M059J (cell line): ENCODE measurements around the gene AQP9. TPM values are rescaled to one million over a fixed set of nuclear protein-coding genes. Genes with fewer than 3 reads are reported as not detected.

Experiments
- DNase-seq: peaks from one replicate; pipeline ENCODE4 v3.0.0-alpha.2; 2012; ENCODE audit warnings: low read depth
- total RNA-seq: library from RNA; depleted of rRNA; stranded (reverse); fragments of >200 nt; shearing (Covaris generic); gene quantifications from 2 replicates; pipeline ENCODE4 v1.2.3, GENCODE V29; 2014

Gene AQP9
- total RNA-seq, 1 experiment from 2014 or later: not detected

DNA sequence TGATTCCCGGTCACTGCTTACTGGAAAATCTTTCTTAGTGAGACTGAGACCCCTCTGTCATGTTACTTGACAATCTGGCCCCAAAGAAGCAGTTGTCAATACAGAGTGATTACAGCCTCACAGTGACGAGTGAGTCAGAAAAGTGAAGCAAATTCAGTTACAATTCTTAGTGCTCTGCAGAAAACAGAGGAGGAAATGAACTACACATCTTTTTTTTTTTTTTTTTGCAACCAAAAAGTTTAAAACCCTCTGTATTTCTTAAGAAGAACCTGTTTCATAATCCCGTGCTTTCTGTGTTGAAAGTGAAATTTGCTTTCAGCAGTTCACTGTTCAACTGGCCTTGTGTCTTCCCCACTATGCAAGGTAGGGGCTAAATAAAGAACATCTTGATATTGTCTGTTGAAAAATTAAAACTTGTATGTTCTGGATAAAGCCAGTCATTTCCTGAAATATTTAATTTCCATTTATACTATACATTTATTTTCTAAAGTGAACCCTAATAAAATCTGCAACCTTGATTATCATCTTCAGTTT lies 1.9 kb downstream of the AQP9 start:
- DNase-seq: no peak

DNA sequence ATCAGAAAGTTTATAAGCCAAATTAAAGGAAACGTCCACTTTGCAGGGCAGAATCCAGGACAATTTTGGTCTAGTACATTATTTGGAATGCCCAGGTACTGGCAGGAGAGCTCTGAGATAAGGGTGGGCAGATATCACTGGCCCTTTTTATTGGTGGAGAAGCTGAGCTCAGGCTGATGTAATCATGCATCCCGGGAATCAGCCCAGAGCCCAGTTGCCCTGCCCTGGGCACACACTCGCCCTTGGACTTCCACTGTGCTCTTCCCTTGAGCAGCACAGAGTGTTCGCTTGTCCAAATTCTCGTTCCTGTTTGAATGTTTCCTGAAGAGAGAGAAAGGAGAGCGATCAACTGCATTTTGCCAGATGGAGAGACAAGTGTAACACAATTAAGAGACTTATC lies 3.7 kb downstream of the AQP9 start:
- no peak for DNase-seq

DNA sequence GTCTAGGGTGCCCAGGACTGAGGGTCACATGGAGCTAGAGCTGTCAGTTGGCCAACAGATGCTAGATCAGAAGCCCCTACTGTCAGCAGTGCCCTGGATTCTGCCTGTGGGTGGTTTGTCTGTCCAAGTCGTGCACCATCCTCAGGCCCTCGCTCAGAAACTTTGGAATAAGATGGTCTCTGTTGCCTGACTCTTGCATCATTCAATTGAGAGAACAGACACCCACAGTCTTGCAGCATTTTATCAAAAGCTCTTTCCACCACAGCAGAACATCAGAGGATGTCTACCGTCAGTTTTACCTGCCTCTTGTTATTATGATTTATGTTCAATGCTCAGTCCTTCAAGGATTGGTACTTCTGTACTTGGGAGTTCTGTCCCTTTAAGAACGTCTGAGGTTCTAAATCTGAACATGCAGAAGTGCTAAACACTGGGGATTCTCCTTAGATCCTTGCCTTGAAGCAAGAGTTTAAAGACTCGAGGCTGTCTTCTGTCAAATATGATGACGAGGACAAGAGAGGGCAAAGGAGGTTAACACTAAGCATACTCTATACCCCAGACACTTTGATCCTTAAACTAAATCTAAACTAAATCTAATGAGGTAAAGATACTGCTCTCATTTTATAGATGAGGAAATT lies 4.8 kb downstream of the AQP9 start:
- no peak for DNase-seq

DNA sequence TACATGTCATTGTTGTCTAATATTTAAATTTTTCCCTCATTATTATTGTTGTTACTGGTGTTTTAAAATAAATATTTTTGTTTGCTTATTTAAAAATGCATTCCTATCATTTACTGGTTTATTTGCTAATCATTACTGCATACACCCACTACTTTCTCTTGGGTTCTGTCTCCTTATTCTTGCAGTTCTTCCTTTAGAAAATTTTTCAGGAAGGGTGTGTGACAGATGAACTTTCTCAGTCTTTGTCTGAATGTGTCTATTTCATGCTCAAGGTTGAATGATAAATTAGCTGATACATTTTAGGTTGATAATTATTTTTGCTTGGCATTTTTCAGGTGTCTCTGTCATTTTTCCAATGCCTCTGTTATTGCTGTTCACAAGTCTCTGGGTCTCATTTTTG lies 7.4 kb downstream of the AQP9 start:
- no peak for DNase-seq

DNA sequence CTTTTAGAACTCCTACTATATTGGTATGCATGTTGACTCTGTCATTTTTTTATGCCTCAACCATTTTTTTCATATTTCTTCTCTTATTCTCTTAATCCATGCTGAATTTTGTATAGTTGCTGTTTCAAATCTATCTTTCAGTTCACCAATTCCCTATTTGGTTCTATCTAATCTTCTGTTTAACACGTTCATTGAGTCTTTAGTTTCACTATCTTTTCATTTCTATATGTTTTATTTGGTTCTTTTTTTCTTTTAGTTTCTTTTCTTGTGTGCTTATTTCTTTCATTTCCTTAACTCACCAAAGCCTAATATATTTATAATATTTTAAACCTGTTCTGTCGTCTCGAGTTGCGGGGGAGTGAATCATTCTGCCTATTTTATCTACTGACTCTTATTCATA lies 8.0 kb downstream of the AQP9 start:
- no peak for DNase-seq

DNA sequence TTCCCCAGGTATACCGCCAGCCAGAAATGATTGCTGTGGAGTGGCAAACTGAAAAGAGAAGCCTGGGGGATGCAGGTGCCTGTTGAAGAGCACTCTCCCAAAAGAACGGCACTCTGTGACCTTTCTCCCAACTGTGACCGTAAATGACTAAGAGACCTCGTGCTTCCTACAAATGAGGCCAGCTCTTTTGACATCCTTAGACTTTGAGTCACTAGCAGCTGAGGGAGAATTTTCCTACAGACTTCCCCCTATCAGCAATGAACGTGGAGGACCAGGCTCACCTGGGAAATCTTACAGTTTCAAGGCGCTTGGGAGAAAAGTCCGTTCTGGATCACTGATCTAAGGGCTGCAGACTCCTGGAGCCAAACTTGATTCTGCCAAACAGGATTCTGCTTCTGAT lies 8.6 kb downstream of the AQP9 start:
- peak; percentile 57 for DNase-seq

DNA sequence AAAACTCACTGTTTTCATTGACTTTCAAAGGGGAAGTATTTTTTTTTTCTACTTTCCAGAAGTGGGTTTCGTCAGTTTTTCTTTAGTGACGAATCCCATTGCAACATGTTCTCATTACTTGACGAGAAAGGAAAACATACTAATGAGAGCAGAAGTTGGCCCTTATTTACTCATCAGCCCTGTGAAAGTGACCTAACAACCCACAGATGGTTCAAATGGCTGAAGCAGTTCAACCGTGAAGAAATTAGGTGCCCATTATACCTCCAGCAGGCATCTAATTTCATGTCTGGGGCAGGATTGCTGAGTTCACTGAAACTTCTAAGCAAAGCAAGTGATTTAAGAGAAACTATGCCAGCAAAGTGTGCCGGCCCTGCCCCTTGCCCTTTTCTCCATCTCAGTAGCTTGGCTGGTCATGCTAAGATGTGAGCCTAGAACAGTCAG lies 9.0 kb downstream of the AQP9 start:
- DNase-seq: peak; percentile 60

DNA sequence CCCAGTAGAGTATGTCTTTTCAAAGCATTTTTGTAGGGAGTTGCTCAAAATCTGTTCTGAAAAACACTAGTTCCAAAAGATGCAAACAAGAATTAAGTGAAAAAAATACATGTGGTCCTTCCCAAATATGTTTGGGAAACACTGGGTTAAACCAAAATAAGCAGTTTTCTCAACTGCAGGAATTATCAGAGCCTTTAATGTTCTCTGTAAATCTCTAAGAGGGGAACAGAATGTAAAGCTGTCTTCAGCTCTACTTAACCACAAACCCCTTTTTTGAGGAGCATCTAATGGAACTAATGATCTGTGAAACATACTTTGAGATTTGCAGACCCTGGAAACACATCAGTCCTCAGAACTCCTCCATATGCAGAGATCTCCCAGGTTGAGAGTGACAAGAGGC lies 9.9 kb downstream of the AQP9 start:
- no peak for DNase-seq

DNA sequence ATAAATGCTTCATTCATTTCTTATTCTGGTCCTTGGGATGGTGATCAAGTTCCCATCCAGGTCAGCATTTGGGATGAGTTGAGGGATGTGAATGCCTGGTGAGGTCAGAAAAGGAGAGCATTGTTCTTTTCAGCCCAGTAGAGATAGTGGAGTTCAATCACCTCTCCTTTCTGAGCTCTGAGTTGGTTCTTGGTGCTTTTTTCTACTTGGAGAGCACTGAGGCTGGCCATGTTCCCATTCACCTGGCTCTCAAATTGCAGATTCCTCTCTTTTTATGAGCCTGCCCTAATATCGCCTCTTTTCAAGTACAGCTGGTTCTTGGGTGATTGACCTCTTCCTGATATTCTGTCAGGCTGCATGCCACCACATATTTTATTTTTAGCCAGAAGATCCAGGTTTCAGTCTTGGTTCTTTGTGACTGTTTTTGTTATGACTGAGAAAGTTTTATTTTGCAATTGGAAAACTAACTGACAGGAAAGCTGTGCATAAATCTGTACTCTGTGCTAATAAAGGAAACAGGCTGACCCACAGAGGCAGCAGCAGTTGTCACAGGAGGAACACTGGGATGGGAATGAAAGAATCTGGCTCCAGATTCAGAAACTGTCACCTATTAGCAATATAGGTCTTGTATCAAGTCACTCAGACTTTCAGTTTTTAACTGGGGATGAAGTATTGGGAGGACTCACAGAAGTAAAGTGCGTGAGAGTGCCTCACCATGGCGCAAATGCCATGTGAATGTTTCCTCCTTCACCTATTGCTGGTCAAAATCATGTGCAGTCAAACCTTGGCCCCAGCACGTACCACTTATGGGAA lies 10.7 kb downstream of the AQP9 start:
- DNase-seq: no peak

DNA sequence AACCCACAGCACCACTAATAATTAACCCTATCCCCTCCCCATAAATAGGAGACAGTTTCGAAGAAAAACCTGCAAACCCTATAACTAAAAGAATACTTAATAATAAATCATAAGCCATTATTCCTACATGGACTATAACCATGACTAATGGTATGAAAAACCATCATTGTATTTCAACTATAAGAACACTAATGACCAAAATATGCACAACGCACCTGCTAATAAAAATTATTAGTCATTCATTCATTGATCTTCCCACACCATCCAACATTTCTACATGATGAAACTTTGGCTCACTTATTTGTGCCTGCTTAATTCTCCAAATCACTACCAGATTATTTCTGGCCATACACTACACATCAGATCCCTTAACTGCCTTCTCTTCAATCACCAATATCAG lies 16.6 kb downstream of the AQP9 start:
- no peak for DNase-seq

DNA sequence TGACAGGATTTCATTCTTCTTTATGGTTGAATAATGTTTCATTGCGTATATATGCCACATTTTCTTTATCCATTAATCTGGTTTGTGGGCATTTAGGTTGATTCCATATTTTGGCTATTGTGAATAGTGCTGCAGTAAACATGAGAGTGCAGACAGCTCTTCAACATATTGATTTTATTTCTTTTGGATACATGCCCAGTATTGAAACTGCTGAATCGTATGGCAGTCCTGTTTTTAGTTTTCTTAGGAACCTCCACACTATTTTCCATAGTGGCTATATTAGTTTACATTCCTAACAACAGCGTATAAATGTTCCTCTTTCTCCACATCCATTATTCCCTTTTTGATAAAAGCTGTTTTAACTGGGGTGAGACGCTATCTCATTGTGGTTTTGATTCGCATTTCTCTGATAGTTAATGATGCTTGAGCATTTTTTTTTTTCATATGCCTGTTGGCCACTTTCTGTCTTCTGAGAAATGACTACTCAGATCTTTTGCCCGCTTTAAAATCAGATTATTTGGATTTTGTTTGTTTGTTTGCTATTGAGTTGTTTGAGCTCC lies 21.7 kb downstream of the AQP9 start:
- DNase-seq: no peak

DNA sequence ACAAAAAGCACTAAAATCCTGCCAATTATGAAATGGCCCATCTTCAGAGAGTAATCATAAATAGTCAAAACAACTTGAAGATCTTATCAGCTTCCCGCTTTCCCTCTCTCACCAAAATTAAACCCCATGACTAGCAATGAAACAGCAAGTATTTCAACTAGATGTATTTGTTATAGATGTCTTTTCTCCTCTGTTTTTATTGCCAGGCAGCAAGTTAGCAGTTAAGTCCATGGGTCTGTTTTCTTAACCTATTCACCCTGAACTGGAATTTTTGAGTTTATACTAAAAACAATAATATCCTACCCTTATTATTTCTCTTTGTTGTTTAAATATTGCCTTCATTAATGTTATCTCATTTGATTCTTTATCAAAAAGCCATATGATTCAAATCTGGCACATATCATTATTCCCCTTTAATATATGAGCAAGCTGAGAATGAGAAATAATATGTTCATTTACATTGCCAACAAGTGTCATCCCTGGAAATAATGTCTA lies 23.3 kb downstream of the AQP9 start:
- no peak for DNase-seq

DNA sequence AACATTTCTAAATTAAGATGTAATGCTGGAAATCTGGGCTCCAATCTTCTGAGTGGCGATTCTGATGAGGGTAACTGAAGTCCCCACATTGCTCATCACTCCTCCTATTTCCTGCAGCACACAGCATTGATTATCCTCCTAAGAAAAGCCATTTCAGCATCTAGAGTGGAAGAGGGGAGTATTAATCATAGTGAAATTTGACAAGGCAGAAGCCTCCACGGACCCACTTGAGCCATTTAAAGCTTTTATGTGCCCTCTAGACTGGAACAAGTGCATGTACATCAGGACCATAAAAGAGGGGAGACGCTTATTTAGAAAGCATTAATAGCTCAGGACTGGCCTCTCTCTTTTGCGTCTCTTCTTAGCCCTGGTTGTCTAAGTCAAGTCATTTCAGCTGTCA lies 25.8 kb downstream of the AQP9 start:
- no peak for DNase-seq

DNA sequence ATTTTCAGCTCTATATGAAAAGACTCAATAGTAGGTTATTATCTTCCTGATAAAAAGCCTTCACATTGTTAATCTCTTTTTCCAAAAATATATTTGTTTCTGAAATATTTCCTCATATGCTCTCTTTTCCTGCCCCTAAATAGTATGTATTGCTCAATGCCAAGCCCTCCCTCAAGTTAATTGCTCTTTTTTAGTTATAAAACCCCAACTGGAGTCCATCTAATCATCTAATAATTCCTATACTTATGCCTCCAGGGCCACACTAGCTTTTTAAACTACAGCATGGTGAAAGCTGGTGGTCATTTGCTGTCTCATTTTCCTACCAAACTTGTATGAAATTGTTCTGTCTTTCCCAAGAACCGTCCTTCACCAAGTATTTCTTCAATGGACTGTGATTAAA lies 26.7 kb downstream of the AQP9 start:
- DNase-seq: no peak

DNA sequence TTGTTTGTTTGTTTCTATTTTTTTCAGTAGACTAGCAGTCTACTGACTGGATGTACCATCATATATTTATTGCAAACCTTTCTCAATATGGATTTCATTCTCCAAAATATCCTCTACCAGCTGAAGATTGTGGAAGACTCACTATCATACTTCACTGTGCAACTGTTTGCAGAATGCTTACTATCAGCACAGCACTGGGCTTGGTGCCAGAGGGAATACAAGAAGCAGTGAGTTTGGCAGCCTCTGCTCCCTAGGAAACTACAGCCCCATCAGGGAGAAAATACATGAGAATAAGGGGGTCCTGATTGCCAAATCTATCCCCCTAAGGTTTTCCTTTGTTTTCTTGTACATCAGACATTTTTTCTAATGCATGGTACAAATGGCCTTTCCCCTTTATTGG lies 27.5 kb downstream of the AQP9 start:
- peak; percentile 4 for DNase-seq

DNA sequence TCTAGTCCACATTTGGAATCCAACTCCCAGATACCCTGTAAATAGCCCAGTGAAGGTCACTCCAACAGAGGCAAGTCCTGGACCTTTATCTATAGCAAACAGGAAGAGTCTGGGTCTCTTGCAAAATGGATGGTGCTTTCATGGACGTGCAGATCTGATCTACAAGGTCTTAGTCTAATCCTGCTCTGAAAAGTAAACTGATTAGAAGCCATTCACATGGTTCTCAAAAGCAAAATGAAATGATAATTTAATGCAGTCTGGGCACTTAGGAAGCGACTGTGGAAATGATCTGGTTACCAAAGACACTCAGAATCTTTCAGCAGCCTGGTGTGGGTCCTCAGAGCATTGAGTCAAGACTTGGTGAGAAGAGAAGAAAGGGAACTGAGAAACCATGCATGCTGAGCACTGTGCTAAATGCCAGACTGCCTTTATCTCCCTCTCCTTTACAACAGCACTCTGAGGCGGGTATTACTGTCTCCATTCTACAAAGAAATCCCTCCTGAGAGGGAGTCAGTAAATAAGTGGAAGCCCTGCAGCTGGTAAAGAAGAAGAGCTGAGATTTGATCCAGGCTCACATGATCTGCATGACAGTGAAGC lies 29.0 kb downstream of the AQP9 start:
- no peak for DNase-seq

DNA sequence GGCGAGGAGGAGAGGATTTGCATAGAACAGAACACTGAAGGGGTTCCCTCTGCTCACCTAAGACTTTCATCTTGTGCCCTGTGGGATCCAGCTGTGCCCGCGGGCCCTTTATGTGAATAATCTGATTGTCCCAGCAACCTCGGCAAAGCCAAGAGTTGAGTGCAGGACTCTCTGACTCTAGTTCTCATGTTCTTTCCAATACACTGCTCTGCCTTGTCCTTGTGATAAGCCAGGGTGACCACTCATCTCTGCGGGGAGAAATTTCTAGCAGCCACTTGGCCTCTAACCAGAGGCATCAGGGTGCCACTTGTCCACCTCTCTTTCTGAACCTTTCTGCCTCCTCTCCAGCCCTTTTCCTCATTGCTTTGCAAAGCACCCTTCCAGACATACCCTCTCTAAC lies 31.8 kb downstream of the AQP9 start:
- no peak for DNase-seq

DNA sequence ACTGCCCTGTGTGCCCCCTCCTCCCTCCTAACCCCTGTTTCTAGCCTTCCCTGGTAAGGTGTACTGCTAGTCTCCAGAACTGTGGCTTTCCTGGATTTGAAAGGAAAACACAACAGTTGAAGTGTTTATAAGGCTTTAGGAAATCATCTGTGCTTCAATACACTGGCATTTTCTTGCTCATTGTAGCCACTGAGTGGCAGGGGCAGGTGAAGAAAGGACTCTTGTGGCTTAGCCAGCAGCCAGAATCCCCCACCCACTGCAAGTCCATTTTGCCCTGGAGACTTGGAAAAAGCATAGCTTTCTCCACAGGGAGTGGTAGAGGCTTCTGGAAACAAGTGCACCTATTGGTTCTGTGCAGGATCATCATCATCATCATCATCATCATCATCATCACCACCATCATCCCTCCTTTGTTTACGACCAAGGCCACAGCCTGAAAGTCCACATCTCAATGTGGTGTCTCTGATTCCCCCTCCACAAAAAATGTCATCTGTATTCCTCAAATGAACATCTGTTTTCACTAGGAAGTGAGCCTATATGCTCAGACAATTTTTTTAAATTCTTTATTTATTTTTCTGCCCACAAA lies 33.4 kb downstream of the AQP9 start:
- no peak for DNase-seq

DNA sequence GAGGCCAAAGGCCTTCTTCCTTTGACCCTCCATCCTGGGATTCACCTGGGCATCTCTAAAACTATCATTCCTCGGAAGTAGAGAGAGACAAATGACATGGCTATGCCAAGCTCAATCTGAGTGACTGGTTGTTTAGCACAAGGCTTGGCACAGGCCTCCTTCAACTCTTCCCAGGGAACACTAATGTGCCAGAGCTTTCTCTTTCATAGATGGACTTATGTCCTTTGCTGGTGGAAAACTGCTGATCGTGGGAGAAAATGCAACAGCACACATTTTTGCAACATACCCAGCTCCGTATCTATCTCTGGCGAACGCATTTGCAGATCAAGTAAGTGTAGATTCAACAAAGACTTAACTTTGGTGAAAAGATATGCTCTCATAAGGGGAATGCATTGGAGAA lies 36.5 kb downstream of the AQP9 start:
- no peak for DNase-seq

DNA sequence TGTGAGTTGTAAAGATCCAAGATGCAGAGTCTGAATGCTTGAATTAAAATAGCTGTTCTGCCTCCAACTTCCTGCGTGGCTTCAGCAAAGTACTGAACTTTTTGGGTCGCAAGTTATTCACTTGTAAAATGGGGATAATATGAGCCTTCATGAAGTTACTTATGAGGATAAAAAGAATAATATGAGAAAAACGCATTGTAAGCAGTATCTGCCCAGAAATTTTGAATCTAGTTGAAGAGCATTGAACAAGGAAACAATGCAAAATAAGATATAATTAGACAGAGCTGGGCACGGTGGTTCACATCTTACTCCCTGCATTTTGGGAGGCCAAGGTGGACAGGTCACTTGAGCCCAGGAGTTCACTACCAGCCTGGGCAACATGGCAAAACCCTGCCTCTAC lies 37.8 kb downstream of the AQP9 start:
- no peak for DNase-seq

DNA sequence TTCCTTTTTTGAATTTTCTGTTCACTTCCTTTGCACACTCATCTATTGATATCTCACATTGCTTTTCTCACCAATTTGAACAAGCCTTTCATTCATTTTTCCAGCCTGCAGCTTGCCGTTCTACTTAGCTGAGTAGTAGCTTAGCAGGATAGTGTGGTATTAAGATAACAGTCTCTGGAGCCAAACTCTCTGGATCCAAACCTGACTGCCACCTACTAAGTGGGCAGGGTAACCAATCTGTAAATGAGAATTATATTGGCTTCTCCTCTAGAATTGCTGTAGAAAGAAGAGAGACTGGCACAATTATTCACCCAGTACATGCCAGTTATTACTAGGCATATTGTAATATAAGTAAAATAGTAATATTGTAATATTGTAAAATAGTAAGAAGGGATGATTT lies 40.5 kb downstream of the AQP9 start:
- no peak for DNase-seq

DNA sequence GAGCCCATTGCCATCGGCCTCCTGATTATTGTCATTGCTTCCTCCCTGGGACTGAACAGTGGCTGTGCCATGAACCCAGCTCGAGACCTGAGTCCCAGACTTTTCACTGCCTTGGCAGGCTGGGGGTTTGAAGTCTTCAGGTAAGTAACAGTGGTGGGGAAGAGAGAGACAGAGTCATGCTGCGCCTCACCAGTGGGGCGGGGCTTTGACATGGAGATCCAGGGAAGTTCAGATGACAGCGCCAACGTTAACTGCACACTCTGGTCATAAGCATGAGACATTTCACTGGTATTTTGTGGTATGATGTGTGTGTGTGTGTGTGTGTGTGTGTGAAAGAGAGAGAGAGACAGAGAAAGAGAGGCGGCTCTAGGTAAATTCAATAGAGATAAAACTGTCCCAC lies 41.0 kb downstream of the AQP9 start:
- DNase-seq: peak; percentile 61
